ENCODE results near the gene NCK2. TPM values are rescaled to one million over a fixed set of nuclear protein-coding genes. Genes with fewer than 3 reads are reported as not detected.

Gene NCK2
- total and polyA plus RNA-seq, 9 of the 15 experiments (the other 6 are each of a cell fraction or from before 2014, with no cell fraction given), result 0.90 to 27.9 (median 15.9) TPM

- TF ChIP-seq, protein P1, sequence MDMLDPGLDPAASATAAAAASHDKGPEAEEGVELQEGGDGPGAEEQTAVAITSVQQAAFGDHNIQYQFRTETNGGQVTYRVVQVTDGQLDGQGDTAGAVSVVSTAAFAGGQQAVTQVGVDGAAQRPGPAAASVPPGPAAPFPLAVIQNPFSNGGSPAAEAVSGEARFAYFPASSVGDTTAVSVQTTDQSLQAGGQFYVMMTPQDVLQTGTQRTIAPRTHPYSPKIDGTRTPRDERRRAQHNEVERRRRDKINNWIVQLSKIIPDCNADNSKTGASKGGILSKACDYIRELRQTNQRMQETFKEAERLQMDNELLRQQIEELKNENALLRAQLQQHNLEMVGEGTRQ (CRISPR knock-in tag; IDR thresholded peaks at IDR 0.05), result peak; percentile 52; the same call in 1 of the 2 replicates
- peak; percentile 64 for TF ChIP-seq ZBTB40 (IDR thresholded peaks at IDR 0.05)
- TF ChIP-seq ZBTB40 (CRISPR knock-in tag; IDR thresholded peaks at IDR 0.05), result no peak
- peak in 1 of 2 experiments; percentile 42; a peak in 1 of 4 replicates for TF ChIP-seq RCOR1 (IDR thresholded peaks at IDR 0.05; ENCODE audit: borderline replicate concordance in 1 of 2, low read depth in 2 of 2, low read length in 2 of 2)
- peak; percentile 66 for TF ChIP-seq BHLHE40 (IDR thresholded peaks at IDR 0.05; ENCODE audit: low read length)
- TF ChIP-seq ZNF384 (IDR thresholded peaks at IDR 0.05; ENCODE audit: low read depth, low read length), result peak; percentile 82
- TF ChIP-seq SOX6 (IDR thresholded peaks at IDR 0.05), result peak; percentile 68; the same call in 1 of the 2 replicates
- no peak for TF ChIP-seq CLOCK (CRISPR knock-in tag; IDR thresholded peaks at IDR 0.05; ENCODE audit: borderline replicate concordance)
- TF ChIP-seq DPF2 (IDR thresholded peaks at IDR 0.05), result no peak
- peak; percentile 79 for TF ChIP-seq L3MBTL2 (IDR thresholded peaks at IDR 0.05)
Observed at GRCh38 chr2:105800953-105801635, 56.4 kb downstream of the NCK2 start (continued).

Measured in K562 (cell line).